ENCODE measurements around the gene SHISA9. TPM values are rescaled to one million over a fixed set of nuclear protein-coding genes. Genes with fewer than 3 reads are reported as not detected.

Gene SHISA9
- polyA plus RNA-seq, 1 of the 3 experiments (the other 2 are of a cell fraction) = 0.02 TPM

GRCh38 chr16:13102401-13102800 is 201.0 kb downstream of the SHISA9 start (continued):
- TF ChIP-seq ZBTB33 (IDR thresholded peaks at IDR 0.05; ENCODE audit: borderline replicate concordance, low read depth) = no peak

- H4K20me1 ChIP-seq (ENCODE audit: insufficient read depth) = no peaks in the 10 kb centered on the region
- POLR2A ChIA-PET = no interaction called here
- no peaks in the 10 kb centered on the region for H3K36me3 ChIP-seq (replicated peaks in 1 of 2; ENCODE audit: control insufficient read depth in 1 of 2, insufficient read depth in 2 of 2, low read length in 1 of 2)
- no peak overlapping the region for H3K4me2 ChIP-seq
- no peaks in the 10 kb centered on the region for H3K27me3 ChIP-seq (ENCODE audit: insufficient read depth)
- no peak overlapping the region for H3K27ac ChIP-seq (ENCODE audit: low read depth in 2 of 2, low read length in 1 of 2)
- H3K9me2 ChIP-seq = no peaks in the 10 kb centered on the region
- CTCF ChIA-PET = no interaction called here
- H3K4me3 ChIP-seq (ENCODE audit: low read depth in 2 of 2, low read length in 1 of 2) = no peak overlapping the region
- DNase-seq = no peak
- no peaks in the 10 kb centered on the region for H3K9me3 ChIP-seq
- H3K4me1 ChIP-seq (ENCODE audit: control insufficient read depth in 1 of 2, insufficient read depth in 2 of 2, low read depth in 1 of 2, low read length in 1 of 2) = no peaks in the 10 kb centered on the region
- no peak overlapping the region for H3K9ac ChIP-seq
- H3F3A ChIP-seq (replicated peaks; ENCODE audit: insufficient read depth) = no peaks in the 10 kb centered on the region
- no peaks in the 10 kb centered on the region for H3K79me2 ChIP-seq (ENCODE audit: insufficient read depth)
- H2AFZ ChIP-seq (ENCODE audit: low read depth) = no peak overlapping the region
- no peak for TF ChIP-seq FOSL2 (IDR thresholded peaks at IDR 0.05; ENCODE audit: borderline replicate concordance, low read depth)
- no peak for TF ChIP-seq TCF12 (IDR thresholded peaks at IDR 0.05)
- TF ChIP-seq ZBTB33 (IDR thresholded peaks at IDR 0.05; ENCODE audit: borderline replicate concordance, low read depth) = no peak
- TF ChIP-seq MAX (IDR thresholded peaks at IDR 0.05; ENCODE audit: low read depth) = no peak
- TF ChIP-seq CHD2 (IDR thresholded peaks at IDR 0.05; ENCODE audit: low read length, partially characterized antibody) = no peak
- TF ChIP-seq MEF2A (IDR thresholded peaks at IDR 0.05; ENCODE audit: borderline replicate concordance, low read depth) = no peak
- no peak for TF ChIP-seq FOXM1 (IDR thresholded peaks at IDR 0.05; ENCODE audit: low read depth)
- no peak for TF ChIP-seq SMC3 (IDR thresholded peaks at IDR 0.05; ENCODE audit: low read depth, low read length)
- TF ChIP-seq EP300 (IDR thresholded peaks at IDR 0.05; ENCODE audit: borderline replicate concordance in 1 of 2, low read depth in 1 of 2, low read length in 1 of 2) = no peak
- TF ChIP-seq USF2 (IDR thresholded peaks at IDR 0.05; ENCODE audit: borderline replicate concordance, low read depth, low read length) = no peak
- no peak for TF ChIP-seq RXRA (IDR thresholded peaks at IDR 0.05; ENCODE audit: borderline replicate concordance, low read depth)
- TF ChIP-seq YY1 (IDR thresholded peaks at IDR 0.05; ENCODE audit: low read depth) = no peak
- TF ChIP-seq MXI1 (IDR thresholded peaks at IDR 0.05; ENCODE audit: low read depth, low read length) = no peak
- TF ChIP-seq RAD21 (IDR thresholded peaks at IDR 0.05; ENCODE audit: low read length) = no peak
- no peak for TF ChIP-seq JUND (IDR thresholded peaks at IDR 0.05)
- WGBS (ENCODE audit: low lambda C conversion rate) = 9% methylated on average over 6 of the region's 6 CpGs
These were observed 202.6 kb downstream of the SHISA9 start for GRCh38 chr16:13103831-13104530.

Measured in SK-N-SH (cell line).